ACC112 (cell line): ENCODE data around the gene SRP72.

Experiments used
- H2AFZ ChIP-seq: fragments of 200-600 bp; sonication (generic); one replicate; pipeline ENCODE4 v1.6.0; 2017; ENCODE audit warnings: antibody characterized with exemption, low read length; ENCODE audit not compliant: unreplicated experiment
- H3K27ac ChIP-seq: fragments of 200-600 bp; sonication (generic); 2 replicates; pipeline ENCODE4 v1.5.1; 2014; ENCODE audit warnings: low read depth, mild to moderate bottlenecking, antibody characterized with exemption, low read length, moderate library complexity
- H3K27me3 ChIP-seq: fragments of 200-600 bp; sonication (generic); 2 replicates; pipeline ENCODE4 v1.6.1; 2014; ENCODE audit warnings: mild to moderate bottlenecking, antibody characterized with exemption, low read length, moderate library complexity, mixed read lengths; ENCODE audit not compliant: insufficient read depth
- H3K36me3 ChIP-seq: fragments of 200-600 bp; sonication (generic); 2 replicates; pipeline ENCODE4 v1.6.1; 2016; ENCODE audit warnings: mild to moderate bottlenecking, antibody characterized with exemption, low read length, moderate library complexity, mixed read lengths; ENCODE audit not compliant: insufficient read depth
- H3K4me1 ChIP-seq: fragments of 200-600 bp; sonication (generic); one replicate; pipeline ENCODE4 v1.6.1; 2016; ENCODE audit warnings: low read length, mixed read lengths; ENCODE audit not compliant: insufficient read depth, unreplicated experiment, control insufficient read depth
- H3K4me3 ChIP-seq: fragments of 200-600 bp; sonication (generic); 2 replicates; pipeline ENCODE4 v1.5.1; 2014; ENCODE audit warnings: mild to moderate bottlenecking, low read depth, low read length
- H3K79me2 ChIP-seq: fragments of 200-600 bp; sonication (generic); one replicate; pipeline ENCODE4 v1.6.0; 2016; ENCODE audit warnings: low read length; ENCODE audit not compliant: control insufficient read depth, unreplicated experiment, insufficient read depth

The SRP72 gene

DNA sequence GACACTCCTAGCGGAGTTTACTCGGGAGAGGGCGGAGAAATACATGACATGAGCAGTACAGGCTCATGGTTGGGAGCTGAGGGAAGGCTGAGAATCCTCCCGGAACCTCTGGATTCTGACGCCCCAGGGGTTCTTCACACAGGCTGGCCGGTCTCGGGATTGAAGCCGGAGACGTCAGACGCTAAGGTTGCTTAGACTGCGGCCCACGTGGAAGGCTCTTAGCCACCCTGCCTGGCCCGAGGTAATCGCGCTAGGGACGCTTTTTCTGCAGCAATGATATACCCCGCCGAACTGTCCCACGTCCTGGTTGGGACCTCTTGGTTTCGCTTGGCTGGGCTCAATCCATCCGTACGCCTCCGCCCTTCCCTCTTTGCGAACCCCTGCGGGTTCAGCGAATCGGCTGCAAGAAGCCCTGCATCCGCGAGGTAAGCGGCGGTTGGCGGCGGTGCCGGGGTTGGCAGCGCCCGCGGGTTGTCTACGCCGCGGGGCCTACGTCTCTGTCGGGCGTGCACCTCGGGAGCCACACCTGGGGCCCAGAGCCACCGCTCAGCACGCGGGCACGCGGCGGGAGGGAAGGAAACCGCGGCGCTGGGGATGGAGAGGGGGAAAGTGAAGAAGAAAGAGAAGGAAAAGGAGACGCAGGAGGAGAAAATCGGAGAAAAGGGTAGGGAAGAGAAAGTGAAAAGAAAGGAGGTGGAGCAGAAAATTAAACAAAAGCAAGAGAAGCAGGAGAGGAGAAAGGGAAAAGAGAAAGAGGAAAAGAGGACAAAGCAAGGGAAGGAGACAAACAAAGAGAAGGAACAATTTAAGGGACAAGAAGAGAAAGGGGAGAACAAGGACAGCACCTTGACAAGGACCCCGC lies 38.1 kb downstream of the SRP72 start, which contains the start of gene ARL9:
Gene ARL9 (plus strand): TSS at position 523 of the 862 bp plus-strand sequence. CDS start 72 bp downstream, at position 595.
- Histone ChIP-seq H3K4me1 (no peaks in the 10 kb centered on the region), H2AFZ (peak within 1 kb of the TSS; percentile 95), H3K27ac (peak within 1 kb of the TSS; percentile 42; the same call in 1 of the 2 replicates), H3K36me3 (peaks cover 8% of the 10 kb centered on the region), H3K79me2 (no peaks in the 10 kb centered on the region), H3K4me3 (peak within 1 kb of the TSS; percentile 84), H3K27me3 (no peaks in the 10 kb centered on the region)

DNA sequence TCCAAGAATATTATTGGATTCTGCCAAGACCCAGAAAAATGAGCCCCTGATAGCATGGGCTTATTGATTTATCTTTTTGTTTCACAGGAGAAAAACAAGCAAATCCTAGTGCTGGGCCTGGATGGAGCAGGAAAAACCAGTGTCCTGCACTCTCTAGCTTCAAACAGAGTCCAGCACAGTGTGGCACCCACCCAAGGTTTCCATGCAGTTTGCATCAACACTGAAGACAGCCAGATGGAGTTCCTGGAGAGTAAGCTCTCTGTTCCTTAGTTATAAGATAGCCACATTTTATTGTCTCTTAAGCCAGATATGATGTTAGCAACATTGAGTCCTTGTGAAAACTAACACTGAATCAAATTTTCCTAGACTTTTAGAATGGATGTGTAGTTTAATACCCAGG lies 43.7 kb downstream of the SRP72 start:
- H2AFZ ChIP-seq, result no peak overlapping the region
- H3K36me3 ChIP-seq, result no peaks in the 10 kb centered on the region
- H3K27me3 ChIP-seq, result no peaks in the 10 kb centered on the region
- no peak overlapping the region for H3K4me3 ChIP-seq
- H3K4me1 ChIP-seq, result no peaks in the 10 kb centered on the region
- H3K27ac ChIP-seq, result no peak overlapping the region
- no peaks in the 10 kb centered on the region for H3K79me2 ChIP-seq

DNA sequence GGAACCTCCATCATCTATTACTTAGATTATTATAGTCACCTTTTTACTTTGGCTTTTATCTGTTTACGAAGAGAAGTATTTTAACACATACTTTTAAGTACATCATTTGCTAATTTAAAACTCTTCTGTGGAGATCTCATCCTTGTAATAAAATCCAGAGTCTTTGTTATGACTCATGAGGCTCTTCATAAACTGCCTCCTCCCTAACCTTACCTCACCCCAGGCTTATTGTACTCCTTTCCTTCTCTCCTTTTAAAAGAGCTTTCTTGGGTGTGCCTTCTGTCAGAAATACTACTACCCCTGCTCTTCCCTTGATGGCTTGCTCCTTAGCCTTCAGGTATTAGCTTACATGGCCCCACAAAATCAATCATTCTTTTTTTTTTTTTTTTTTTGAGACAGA lies 44.7 kb downstream of the SRP72 start:
- Histone ChIP-seq H3K36me3 (no peaks in the 10 kb centered on the region), H3K27me3 (no peaks in the 10 kb centered on the region), H3K79me2 (no peaks in the 10 kb centered on the region), H3K4me1 (no peaks in the 10 kb centered on the region), H2AFZ (no peak overlapping the region), H3K4me3 (no peak overlapping the region), H3K27ac (no peak overlapping the region)

DNA sequence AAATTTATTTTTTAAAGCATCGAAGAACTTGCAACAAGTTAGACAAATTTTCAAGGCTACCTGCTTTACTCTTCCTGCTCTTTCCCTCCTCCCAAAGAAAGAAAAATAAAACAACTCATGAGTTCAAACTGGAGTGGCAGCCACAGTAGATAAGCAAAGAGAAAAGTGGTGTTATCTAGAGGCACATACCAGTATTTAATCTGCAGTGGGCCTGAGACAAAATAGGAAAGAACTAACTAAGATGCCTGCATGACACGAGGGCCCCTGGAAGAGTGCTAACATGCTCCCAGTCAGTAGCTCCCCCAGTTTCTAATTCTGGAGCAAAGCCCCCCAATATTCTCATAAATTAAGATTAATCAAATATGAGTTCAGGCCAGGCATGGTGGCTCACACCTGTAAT lies 46.1 kb downstream of the SRP72 start:
- H3K27me3 ChIP-seq, result no peaks in the 10 kb centered on the region
- H2AFZ ChIP-seq, result no peak overlapping the region
- H3K4me3 ChIP-seq, result no peak overlapping the region
- H3K79me2 ChIP-seq, result no peaks in the 10 kb centered on the region
- no peaks in the 10 kb centered on the region for H3K36me3 ChIP-seq
- H3K4me1 ChIP-seq, result no peaks in the 10 kb centered on the region
- H3K27ac ChIP-seq, result no peak overlapping the region

DNA sequence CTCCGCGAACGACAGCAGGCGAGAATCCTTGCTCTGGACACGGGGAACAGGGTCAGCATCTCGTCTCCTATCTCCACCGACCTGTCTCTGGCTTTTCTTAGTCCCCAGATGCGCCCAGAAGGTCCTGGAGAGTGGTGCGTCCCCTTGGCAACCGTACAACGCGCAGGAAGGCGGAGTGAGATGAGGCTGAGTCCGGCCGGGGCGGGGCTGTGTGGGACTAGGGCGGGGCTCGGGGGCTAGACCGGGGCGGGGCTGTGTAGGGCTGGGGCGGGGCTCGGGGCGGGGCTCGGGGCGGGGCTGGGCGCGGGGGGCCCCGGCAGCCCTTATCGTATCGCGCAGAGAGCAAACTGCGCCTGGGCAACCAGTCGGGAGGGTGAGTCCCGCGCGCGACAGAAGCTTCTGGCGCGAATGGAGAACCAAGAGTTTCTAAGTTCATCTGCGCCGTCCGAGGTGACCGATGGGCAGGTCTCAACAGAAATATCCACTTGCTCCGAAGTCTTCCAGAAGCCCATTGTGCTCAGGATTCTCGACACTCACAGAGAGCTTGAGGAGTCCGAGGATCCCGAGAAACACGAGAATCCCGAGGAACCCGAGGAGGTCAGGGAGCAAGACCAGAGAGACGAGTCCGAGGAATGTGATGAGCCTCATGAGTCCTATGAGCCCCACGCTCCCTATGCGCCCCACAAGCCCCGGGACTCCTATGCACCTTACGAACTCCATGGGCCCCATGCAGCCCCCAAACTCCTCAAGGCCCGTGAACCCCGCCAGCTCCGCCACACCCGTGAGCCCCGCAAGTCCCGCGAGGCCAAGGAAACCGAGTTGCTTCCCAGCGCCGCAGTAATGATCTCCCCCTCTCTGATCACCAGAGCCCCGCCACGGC lies 63.1 kb downstream of the SRP72 start:
- Histone ChIP-seq H3K4me3 (peak overlapping the region; percentile 80), H3K36me3 (no peaks in the 10 kb centered on the region), H3K79me2 (no peaks in the 10 kb centered on the region), H3K4me1 (no peaks in the 10 kb centered on the region), H3K27ac (no peak overlapping the region), H3K27me3 (no peaks in the 10 kb centered on the region), H2AFZ (peak overlapping the region; percentile 82)

DNA sequence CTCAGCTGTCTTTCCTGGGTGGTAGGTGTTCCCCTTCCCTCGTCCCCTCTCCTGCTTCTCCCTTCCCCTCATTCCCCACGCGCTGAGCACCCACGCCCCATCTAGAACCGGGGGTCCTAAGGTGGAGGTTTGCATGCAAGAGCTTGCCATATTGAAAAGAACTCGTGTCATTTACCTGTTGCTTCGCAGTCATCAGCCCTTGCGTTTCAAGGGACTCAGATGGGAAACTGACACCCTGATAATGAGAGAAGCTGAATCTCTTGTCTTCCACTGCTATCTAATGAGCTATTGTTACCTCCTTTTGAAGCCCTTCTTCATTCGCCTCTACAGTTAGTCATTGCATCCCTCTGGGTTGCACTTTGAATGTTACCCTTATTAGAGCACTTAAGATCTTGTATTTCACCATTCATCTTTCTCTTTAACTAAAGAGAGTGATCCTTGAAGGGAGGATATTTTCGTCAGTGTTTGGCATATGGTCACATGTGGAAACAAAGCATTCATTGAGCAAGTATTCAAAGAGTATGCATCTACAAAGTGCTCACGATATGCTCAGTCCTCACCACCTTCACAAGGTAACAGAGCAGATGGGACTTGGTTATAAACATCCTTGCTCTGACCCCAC lies 63.8 kb downstream of the SRP72 start:
- Histone ChIP-seq H3K4me3 (peak overlapping the region; percentile 80), H3K79me2 (no peaks in the 10 kb centered on the region), H3K27me3 (no peaks in the 10 kb centered on the region), H3K4me1 (no peaks in the 10 kb centered on the region), H3K36me3 (no peaks in the 10 kb centered on the region), H2AFZ (peak overlapping the region; percentile 82), H3K27ac (no peak overlapping the region)

DNA sequence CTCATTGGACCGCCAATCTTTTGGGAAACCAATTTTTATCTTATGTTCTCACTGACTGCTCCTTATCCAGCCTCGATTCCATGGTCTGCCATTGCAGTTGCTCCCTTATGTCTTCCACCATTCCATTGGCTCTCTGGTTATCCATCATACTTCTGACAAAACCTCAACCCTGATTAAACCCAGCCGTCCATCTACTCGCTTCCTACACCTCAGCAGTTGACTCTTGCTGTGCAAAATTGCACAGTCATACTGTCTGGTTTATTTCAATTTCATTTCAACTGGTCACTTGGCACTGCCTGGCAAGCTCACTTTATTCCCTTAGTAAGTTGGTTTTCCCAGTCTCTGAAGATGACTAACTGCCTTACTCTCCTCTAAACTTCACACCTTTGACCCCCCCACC lies 64.4 kb downstream of the SRP72 start:
- no peaks in the 10 kb centered on the region for H3K79me2 ChIP-seq
- H3K36me3 ChIP-seq, result no peaks in the 10 kb centered on the region
- no peaks in the 10 kb centered on the region for H3K4me1 ChIP-seq
- peak overlapping the region; percentile 80 for H3K4me3 ChIP-seq
- H3K27ac ChIP-seq, result no peak overlapping the region
- no peak overlapping the region for H2AFZ ChIP-seq
- H3K27me3 ChIP-seq, result no peaks in the 10 kb centered on the region

DNA sequence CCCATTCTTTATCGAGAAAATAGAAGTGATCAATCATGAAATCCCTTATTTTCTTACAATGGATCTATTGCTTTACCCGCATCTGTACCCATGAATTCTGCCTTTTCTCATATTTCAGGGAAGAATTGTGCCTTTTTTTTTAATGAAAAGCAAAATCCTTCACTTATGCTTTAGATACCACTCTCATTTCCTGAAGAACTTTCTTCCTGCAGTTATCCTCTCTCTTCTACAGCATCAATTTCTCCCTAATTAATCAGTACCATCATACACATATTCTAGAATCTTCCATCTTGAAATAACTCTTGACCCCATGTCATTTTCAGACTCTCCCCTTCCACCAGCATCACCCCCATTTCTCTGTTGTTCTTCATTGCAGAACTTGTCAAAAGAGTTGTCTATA lies 64.8 kb downstream of the SRP72 start:
- Histone ChIP-seq H3K4me1 (no peaks in the 10 kb centered on the region), H3K36me3 (no peaks in the 10 kb centered on the region), H2AFZ (no peak overlapping the region), H3K27me3 (no peaks in the 10 kb centered on the region), H3K4me3 (no peak overlapping the region), H3K79me2 (no peaks in the 10 kb centered on the region), H3K27ac (no peak overlapping the region)

DNA sequence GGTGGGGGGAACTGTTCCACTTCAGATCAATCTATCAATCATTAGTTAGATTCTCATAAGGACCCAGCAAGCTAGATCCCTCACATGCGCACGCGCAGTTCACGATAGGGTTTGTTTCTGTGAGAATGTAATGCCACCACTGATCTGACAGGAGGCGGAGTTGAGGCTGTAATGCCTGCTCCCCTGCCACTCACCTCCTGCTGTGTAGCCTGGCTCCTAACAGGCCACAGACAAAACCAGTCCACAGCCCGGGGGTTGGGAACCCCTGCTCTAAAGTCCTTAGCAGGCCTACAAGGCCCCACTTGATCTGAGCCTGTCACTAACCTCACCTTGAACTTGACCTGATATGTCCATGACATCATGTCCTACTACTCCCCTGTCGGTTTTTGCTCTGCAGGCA lies 68.5 kb downstream of the SRP72 start:
- no peaks in the 10 kb centered on the region for H3K79me2 ChIP-seq
- no peak overlapping the region for H3K4me3 ChIP-seq
- H3K36me3 ChIP-seq, result no peaks in the 10 kb centered on the region
- no peaks in the 10 kb centered on the region for H3K4me1 ChIP-seq
- no peak overlapping the region for H2AFZ ChIP-seq
- H3K27ac ChIP-seq, result no peak overlapping the region
- H3K27me3 ChIP-seq, result no peaks in the 10 kb centered on the region

DNA sequence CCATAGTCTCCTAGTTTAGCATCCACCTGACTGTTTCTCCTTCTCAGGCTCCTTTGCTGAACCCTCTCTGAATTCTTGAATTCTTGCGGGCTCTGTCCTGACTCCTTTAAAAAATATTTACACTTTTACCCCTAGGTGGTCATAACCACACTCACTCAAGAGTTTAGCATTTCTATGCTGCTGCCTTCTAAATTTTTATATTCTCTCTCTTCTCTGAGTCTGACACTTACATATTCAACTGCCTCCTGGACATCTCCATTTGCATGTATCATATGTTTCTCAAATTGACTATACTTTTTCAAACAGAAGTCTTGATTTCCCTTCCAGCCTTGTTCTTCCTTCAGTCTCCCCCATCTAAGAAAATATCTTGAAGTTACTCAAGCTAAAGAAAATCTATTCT lies 69.7 kb downstream of the SRP72 start:
- Histone ChIP-seq H3K4me3 (no peak overlapping the region), H3K27ac (no peak overlapping the region), H3K79me2 (no peaks in the 10 kb centered on the region), H3K36me3 (no peaks in the 10 kb centered on the region), H3K27me3 (no peaks in the 10 kb centered on the region), H2AFZ (no peak overlapping the region), H3K4me1 (no peaks in the 10 kb centered on the region)
